GM18951 (cell line): ENCODE results near the gene FBXO17.
"Not testable (repeated sequence)": the region's sequence is repeated elsewhere in the genome, so short reads cannot be mapped to it uniquely, and the experiment has no call there.

Experiments used
- POLR2A ChIP-seq: IDR thresholded peaks from 4 replicates; pipeline ENCODE4 v1.6.1; 2011; ENCODE audit warnings: mild to moderate bottlenecking; ENCODE audit not compliant: insufficient read length, insufficient read depth; ENCODE audit errors: extremely low read depth
- in situ Hi-C: fragments of 300-500 bp; cut with MboI; formaldehyde crosslinking; loops from one replicate; pipeline ENCODE4 v1.12.0; 2022; ENCODE audit warnings: low sequenced_read_pairs, mixed read lengths, inconsistent platforms; ENCODE audit not compliant: unreplicated experiment

The FBXO17 gene

DNA sequence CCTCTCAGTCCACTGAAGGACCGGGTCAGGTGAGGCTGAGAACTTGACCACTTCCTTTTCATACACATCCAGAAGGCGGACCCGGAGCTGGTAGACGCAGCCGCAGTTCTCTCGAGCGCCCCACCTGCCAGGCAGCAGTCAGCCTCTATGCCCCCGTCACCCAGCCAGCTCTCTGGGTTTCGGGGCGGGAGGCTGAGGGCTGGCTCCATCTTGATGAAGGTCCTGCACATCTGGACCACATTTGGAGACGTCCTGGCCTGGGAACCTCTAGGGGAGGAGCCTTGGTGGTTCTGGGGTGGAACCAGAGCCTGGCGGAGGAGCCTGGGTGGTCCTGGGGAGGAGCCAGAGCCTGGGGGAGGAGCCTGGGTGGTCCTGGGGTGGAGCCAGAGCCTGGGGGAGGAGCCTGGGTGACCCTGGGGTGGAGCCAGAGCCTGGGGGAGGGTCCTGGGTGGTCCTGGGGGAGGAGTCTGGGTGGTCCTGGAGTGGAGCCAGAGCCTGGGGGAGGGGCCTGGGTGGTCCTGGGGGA, 30.5 kb downstream of the FBXO17 start:
- no peak for TF ChIP-seq POLR2A
- in situ Hi-C loops, result no loop called here

DNA sequence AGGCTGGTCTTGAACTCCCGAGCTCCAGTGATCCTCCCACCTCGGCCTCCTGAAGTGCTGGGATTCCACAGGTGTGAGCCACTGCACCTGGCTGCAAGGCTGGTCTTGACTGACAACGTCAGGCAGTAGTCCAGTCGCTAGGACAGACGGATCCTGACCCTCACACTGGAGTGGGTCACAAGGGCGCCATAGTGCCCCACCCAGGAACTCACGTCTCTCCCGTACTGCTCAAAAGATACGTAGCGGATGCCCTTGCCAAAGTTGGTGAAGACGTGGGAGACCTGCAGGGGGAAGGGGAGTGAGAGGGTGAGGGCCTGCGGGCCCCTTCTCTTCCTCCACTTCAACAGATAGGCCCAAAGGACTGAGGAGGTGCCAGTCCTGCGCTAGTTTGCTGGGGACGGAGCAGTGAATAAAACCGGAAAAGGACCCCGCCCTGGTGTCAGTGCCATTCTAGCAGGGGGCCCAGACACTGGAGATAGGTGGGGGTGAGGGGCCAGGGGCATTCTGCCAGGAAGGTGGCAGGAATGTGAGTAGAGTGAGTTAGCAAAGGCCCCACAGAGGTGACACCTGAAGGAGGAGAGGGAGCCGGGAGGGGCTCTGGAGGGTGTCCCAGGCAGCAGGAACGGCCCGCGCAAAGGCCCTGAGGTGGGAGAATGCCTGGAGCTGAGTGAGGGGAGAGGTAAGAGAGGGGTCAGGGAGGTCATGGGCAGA, 32.9 kb downstream of the FBXO17 start:
- in situ Hi-C loops, result no loop called here
- no peak for TF ChIP-seq POLR2A

DNA sequence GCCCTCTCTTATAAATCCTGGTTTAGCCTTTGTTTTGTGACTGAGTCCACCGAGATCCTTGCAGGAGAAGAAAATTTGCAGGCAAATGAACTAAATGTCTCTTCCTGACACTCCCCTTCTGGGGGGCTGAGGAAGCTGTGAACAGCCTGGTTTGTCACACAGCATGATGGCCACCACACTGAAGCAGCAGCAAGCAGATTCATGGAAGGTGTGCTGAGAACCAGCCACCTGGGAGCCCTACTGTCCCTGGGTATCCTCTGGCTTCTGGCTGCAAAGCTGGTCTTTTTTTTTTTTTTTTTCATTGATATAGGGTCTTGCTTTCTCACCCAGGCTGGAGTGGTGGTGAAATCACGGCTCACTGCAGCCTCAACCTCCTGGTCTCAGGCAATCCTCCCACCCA, 33.6 kb downstream of the FBXO17 start:
- TF ChIP-seq POLR2A, result no peak
- in situ Hi-C loops, result no loop called here

DNA sequence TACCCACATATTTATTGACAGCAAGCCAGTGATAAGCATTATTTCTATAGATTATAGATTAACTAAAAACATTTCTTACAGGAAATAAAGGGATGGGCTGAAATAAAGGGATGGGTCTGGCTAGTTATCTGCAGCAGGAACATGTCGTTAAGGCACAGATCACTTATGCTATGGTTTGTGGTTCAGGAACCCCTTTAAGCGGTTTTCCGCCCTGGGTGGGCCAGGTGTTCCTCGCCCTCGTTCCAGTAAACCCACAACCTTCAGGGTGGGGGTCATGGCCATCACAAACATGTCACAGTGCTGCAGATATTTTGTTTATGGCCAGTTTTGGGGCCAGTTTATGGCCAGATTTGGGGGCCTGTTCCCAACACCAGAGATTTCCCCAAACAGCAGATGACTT, 34.1 kb downstream of the FBXO17 start:
- in situ Hi-C loops, result not testable (repeated sequence)

- no peak for TF ChIP-seq POLR2A
- in situ Hi-C loops, result loop anchor here (10.0 kb wide), 1 partner anchor 395 kb away; no protein-coding TSS in a partner anchor
Measured at GRCh38 chr19:38939957-38940356, 35.6 kb downstream of the FBXO17 start.

GRCh38 chr19:38933544-38933943, 42.0 kb downstream of the FBXO17 start:
- in situ Hi-C loops, result loop anchor here (10.0 kb wide), 1 partner anchor 389 kb away; no protein-coding TSS in a partner anchor
- no peak for TF ChIP-seq POLR2A

DNA sequence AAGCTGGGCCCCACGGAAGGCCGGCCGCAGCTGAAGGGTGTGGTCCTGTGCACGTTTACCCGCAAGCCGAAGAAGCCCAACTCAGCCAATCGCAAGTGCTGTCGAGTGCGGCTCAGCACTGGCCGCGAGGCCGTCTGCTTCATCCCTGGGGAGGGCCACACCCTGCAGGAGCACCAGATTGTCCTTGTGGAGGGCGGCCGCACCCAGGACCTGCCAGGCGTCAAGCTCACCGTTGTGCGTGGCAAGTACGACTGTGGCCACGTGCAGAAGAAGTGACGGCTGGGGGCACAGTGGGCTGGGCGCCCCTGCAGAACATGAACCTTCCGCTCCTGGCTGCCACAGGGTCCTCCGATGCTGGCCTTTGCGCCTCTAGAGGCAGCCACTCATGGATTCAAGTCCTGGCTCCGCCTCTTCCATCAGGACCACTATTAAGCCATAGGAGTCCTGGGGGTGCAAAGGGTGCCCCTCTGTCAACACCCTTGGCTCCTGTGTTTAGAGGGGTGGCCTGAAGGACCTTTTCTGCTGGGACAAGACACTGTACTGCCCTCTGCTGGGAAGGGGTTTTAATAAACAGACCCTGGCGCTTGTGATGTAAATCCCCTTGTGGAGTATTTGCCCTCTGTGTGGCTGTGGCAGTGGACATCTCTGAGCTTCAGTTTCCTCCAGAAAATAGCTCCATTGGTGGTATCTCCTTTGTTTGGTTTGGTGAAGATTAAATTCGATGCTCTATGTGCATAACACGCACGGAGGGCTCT, 42.9 kb downstream of the FBXO17 start:
- in situ Hi-C loops, result loop anchor here (10.0 kb wide), 1 partner anchor 388 kb away; no protein-coding TSS in a partner anchor
- TF ChIP-seq POLR2A, result no peak

- TF ChIP-seq POLR2A, result no peak
- in situ Hi-C loops, result loop anchor here (10.0 kb wide), 1 partner anchor 387 kb away; no protein-coding TSS in a partner anchor
Measured at GRCh38 chr19:38931521-38931793, 44.1 kb downstream of the FBXO17 start.

DNA sequence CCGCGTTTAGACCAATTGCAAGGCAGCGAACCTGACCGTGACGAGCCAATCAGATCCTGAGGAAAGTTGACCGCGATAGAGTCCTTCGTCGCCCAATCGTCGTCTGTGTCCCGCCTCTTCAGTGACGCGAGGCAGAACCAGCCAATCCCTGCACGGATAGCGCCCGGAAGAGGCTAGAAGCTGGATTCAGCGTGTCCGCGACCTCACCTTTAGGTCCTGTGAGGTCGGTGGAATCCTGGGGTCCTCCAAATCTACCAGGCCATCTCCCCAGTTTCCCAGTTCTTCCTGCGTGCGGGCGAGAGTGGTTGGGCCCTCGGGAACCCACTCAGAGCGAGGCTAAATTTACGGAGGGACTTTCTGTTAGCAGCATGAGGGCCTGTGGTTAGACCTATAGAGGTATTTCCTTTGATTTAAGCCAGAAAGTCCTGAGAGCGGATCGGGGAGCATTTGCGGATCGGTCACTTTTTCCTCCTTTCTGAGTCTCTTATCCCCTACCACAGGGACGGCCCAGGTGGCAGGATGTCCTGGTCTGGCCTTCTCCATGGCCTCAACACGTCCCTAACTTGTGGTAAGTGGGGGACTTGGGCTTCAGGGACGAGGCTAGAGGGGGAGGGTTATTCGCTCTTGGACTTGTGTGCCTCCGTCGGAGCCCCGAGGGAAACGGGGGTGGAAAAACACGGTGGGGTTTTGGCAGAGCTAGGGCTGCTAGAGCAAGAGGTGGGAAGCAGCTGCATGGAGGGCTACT, 44.6 kb downstream of the FBXO17 start, which contains the start of gene MRPS12:
Gene MRPS12, plus strand, starts transcription at position 169 of the 745 bp plus-strand sequence. Its CDS starts 351 bp downstream, at position 520.
- TF ChIP-seq POLR2A, result peak; percentile 90
- in situ Hi-C loops, result loop anchor here (10.0 kb wide), 1 partner anchor 386 kb away; no protein-coding TSS in a partner anchor

- in situ Hi-C loops, result loop anchor here (10.0 kb wide), 1 partner anchor 385 kb away; no protein-coding TSS in a partner anchor
- TF ChIP-seq POLR2A, result peak; percentile 81
Measured at GRCh38 chr19:38929929-38930775, 45.4 kb downstream of the FBXO17 start, which contains the start of gene SARS2. Gene SARS2, minus strand, starts transcription at chr19:38930763. Its CDS starts 27 bp downstream, at chr19:38930736.

- in situ Hi-C loops, result no loop called here
- TF ChIP-seq POLR2A, result no peak
Measured at GRCh38 chr19:38928391-38929001, 47.0 kb downstream of the FBXO17 start.

- in situ Hi-C loops, result no loop called here
- no peak for TF ChIP-seq POLR2A
Measured at GRCh38 chr19:38924388-38924787, 51.2 kb downstream of the FBXO17 start.
